ENCODE measurements around the gene FNIP2.
"Not testable (repeated sequence)": the region's sequence is repeated elsewhere in the genome, so short reads cannot be mapped to it uniquely, and the experiment has no call there.

Gene FNIP2

GRCh38 chr4:158768555-158769174 is at the start of gene FNIP2:
Gene FNIP2, plus strand, starts transcription at chr4:158769026. Its CDS starts 187 bp downstream, at chr4:158769213.
- no peak for FAIRE-seq

GRCh38 chr4:158721680-158722079 is 47.1 kb upstream of the FNIP2 start:
- FAIRE-seq = no peak

- FAIRE-seq = no peak
Observed at GRCh38 chr4:158722291-158722916, 46.4 kb upstream of the FNIP2 start.

DNA sequence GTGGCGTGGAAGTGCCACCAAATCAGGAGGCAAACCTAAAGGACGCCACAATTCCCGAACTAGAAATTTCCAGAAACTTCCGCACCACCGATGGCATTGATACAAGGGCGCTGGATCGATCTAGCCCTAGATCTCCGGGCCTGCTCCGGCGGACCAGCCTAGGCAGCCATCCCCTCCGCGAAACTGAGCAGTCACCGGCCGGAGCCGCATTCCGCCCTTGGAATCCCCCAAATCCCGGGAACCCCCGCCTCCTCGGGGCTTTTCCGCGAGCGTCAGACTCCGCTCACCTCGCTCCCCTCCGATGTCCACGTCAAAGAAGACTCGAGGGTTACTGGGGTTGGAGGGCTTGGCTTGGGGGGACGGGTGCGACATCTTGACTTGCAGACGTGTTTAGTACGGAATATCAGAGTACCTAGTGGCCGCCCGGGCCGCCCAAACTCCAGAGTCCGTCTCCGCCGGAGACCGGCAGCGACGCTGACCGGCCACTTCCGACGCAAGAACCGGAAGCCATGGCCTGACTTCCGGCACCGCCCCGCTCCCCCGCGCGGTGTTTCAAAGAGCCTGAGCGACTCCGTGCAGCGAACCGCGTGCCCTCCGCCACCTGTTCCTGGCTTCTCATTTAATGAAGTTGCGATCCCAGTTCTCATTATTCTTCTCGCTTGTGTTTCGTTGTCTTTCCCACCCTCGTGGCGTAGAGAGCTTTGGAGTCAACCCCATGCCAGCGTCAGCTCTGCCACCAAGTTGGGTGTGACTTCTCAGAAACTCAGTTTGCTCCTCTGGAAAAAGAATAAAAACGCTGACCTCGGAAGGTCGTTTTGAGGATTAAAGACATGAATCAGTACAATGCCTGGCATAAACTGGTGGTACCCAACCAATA is 45.7 kb upstream of the FNIP2 start, which contains the start of gene PPID:
PPID (minus strand) TSS at position 480 of the 877 bp plus-strand sequence; CDS start at position 372, 108 bp downstream.
- FAIRE-seq = no peak

DNA sequence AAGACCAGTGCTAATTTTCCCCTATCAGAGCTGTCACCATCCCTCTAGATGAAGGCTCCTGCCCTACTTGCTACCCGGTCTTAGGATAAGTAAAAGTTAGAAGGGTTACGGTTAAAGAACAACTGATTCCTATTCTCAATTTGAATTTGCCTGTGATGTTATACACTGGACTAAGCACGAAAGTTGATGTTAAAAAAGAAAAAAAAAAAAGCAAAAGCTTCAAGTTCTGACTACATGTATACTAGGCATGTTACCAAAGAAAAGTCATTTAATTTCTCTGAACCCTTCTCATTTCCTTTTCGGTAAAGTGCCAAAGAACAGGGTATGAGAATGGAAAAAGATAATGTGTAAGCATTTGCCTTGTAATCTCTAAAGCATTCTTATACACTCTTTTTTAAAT is 44.2 kb upstream of the FNIP2 start:
- no peak for FAIRE-seq

- no peak for FAIRE-seq
Observed at GRCh38 chr4:158726633-158727032, 42.2 kb upstream of the FNIP2 start.

DNA sequence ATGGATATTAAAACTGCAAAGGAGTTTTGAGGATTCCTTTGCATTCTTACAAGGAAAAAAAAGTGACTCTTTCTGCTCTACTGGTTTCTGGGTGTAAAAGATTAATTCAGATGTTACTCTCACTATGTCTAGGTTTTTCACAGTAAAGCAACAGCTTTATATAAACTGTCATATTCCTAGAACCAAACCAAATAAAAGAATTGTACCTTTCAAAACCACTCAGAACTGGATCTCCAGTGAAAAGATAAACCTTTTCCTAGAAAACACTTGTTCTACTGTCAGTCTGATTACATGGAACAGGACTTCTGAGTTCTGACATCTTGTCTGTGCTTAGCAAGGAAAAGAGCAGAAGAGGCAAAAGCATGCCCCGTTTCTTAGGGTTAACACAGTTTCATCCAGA is 40.6 kb upstream of the FNIP2 start:
- FAIRE-seq = no peak

DNA sequence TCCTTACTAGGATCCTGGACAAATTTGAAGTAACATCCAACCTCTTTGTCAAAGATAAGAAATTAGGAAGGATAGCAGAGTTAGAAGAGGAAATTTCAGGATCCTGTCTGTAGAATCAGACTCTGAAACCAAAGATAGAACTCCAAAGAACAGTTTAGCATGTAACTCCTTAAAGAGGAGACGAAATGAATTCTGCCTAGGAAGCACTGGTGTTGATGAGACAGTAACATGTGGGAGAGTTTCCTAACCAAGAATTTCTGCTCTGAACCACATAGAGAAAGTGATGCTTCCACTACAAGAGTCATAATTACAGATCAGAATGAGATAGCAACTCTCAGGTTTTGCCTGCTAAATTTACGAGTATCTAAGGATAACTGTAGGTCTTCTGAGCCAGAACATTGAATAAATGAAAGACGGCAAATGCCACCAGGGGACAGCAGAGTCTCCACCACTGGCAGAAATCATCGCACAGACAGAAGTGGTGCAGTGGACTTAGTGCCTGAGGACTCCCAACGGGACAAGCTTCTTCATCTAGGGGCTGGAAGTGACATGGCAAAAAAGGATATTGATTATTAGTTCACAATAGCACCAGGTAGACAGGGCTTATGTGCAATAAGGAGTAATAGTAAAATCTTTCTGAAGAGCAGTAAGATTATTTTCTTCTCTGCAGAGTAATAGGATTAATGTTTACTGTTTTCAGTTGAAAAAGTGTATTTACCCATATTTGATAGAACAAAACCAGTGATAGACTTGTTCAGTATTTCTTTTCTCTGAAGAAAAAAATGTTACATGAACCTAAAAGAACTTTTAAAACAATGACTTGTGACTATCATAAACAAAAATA is 38.9 kb upstream of the FNIP2 start:
- peak; percentile 75 for FAIRE-seq

GRCh38 chr4:158738866-158739265 is 30.0 kb upstream of the FNIP2 start:
- no peak for FAIRE-seq

- no peak for FAIRE-seq
Observed at GRCh38 chr4:158739600-158739999, 29.2 kb upstream of the FNIP2 start.

GRCh38 chr4:158741326-158742021 is 27.4 kb upstream of the FNIP2 start:
- FAIRE-seq = no peak

DNA sequence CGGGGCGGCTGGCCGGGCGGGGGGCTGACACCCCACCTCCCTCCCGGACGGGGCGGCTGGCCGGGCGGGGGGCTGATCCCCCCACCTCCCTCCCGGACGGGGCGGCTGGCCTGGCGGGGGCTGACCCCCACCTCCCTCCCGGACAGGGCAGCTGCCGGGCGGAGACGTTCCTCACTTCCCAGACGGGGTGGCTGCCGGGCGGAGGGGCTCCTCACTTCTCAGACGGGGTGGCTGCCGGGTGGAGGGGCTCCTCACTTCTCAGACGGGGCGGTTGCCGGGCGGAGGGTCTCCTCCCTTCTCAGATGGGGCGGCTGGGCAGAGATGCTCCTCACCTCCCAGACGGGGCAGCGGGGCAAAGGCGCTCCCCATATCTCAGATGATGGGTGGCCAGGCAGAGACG is 22.3 kb upstream of the FNIP2 start:
- not testable (repeated sequence) for FAIRE-seq

GRCh38 chr4:158750379-158750778 is 18.4 kb upstream of the FNIP2 start:
- no peak for FAIRE-seq

DNA sequence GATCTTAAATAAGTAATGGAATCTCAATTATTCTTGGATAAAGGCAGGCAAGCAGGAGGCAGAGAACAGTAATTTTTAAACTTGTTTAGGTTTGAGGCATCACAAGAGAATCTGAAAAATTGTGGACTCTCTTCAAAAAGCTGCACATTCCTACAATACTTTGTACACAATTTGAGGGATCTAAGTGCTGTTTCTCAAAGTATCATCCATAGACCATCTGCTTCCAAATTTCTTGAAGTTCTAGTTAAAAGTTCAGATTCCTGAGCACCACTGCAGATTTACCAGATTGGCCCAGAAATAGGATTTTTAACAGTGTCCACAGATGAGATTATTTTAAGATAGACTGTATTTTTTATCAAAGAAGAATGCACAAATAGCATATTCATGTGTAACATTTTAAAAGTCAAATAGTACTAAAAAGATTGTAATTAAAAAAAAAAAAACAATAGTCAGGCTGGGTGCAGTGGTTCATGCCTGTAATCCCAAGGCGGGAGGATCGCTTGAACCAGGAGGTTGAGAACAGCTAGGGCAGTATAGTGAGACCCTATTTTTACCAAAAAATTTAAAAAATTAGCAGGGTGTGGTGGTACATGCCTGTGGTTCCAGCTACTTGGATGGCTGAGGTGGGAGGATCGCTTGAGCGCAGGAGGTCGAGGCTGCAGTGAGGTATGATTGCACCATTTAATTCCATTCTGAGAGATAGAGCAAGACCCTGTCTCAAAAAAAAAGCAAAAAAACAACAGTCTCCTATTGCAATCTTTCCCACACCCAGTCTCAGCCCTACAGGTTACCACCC is 14.2 kb upstream of the FNIP2 start:
- FAIRE-seq = no peak

GRCh38 chr4:158755819-158756218 is 13.0 kb upstream of the FNIP2 start:
- not testable (repeated sequence) for FAIRE-seq

DNA sequence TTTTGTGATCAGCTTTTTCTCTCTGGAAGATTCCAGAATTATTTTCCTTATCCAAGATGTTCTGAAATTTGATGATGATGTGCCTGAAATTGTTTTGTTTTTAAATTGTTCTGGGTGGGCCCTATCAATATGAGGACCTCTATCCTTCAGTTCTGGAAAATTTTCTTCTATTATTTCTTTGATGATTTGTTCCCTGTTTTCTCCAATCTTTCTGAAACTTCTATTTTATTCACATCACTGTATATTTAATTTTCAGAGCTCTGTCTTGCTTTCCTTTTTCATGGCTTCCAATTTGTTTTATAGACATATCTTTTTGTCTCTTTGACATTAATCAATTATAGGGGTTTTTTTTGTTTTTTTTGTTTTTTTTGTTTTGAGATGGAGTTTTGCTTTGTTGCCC is 12.2 kb upstream of the FNIP2 start:
- no peak for FAIRE-seq

- no peak for FAIRE-seq
Observed at GRCh38 chr4:158758142-158758541, 10.7 kb upstream of the FNIP2 start.

DNA sequence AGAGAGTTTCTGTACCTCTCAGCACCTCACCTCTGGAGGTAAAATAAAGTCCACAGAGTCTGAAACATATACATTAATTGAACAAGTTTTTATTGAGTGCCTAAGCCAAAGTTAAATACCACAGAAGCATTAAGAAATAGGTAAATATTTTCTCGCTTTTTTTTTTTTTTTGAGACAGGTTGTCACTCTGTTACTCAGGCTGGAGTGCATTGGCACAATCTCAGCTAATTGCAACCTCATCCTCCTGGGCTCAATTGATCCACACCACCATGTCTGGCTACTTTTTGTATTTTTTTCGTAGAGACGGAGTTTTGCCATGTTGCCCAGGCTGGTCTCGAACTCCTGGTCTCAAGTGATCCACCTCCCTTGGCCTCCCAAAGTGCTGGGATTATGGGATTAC is 10.1 kb upstream of the FNIP2 start:
- no peak for FAIRE-seq

GRCh38 chr4:158759539-158759938 is 9.3 kb upstream of the FNIP2 start:
- FAIRE-seq = not testable (repeated sequence)

- no peak for FAIRE-seq
Observed at GRCh38 chr4:158760866-158761265, 8.0 kb upstream of the FNIP2 start.

DNA sequence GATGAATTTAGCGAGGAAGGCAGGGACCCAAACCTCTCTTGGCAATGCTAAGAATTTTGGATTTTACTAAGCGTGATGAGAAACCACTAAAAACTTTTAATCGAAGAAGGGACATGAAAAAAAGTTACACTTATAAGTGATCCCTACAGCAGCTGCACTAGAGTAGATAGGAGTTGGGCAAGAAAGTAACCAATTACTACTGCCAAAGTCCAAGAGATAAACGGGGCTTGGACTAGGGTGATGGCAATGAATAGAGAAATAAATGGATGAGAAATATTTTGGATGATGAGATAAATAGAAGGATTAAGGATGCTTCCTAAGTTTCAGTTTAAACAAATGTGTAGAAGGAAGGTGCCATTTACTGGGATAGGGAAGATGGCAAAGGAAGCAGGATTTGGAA is 6.3 kb upstream of the FNIP2 start:
- FAIRE-seq = no peak
